ENCODE data around the gene CIPC.

GRCh38 chr14:77074969-77075368 is 23.1 kb upstream of the CIPC start:
- TF ChIP-seq, protein P1, sequence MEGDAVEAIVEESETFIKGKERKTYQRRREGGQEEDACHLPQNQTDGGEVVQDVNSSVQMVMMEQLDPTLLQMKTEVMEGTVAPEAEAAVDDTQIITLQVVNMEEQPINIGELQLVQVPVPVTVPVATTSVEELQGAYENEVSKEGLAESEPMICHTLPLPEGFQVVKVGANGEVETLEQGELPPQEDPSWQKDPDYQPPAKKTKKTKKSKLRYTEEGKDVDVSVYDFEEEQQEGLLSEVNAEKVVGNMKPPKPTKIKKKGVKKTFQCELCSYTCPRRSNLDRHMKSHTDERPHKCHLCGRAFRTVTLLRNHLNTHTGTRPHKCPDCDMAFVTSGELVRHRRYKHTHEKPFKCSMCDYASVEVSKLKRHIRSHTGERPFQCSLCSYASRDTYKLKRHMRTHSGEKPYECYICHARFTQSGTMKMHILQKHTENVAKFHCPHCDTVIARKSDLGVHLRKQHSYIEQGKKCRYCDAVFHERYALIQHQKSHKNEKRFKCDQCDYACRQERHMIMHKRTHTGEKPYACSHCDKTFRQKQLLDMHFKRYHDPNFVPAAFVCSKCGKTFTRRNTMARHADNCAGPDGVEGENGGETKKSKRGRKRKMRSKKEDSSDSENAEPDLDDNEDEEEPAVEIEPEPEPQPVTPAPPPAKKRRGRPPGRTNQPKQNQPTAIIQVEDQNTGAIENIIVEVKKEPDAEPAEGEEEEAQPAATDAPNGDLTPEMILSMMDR (IDR thresholded peaks at IDR 0.05; ENCODE audit: poor library complexity): no peak
- TF ChIP-seq EZH2 (IDR thresholded peaks at IDR 0.05; ENCODE audit: borderline replicate concordance): no peak
